ENCODE data around the gene ISM1. TPM values are rescaled to one million over a fixed set of nuclear protein-coding genes. Genes with fewer than 3 reads are reported as not detected.

ISM1 gene
- total and polyA plus RNA-seq, 2 donors (not counting 3 experiments of a cell fraction or from before 2014, with no cell fraction given), result not detected

GRCh38 chr20:13216533-13216932 lies 4.5 kb upstream of the ISM1 start:
- intact Hi-C loops (cut with micrococcal nuclease), result no loop called here
- no peaks in the 10 kb centered on the region for H3K9me1 ChIP-seq (replicated peaks; ENCODE audit: control insufficient read depth, extremely low read depth, insufficient read depth, low read length)
- H2AFZ ChIP-seq (ENCODE audit: low read depth, low read length), result no peak overlapping the region
- no peaks in the 10 kb centered on the region for H3K36me3 ChIP-seq (ENCODE audit: control insufficient read depth in 2 of 2, extremely low read depth in 1 of 2, insufficient read depth in 2 of 2, low read length in 2 of 2)
- no peaks in the 10 kb centered on the region for H4K20me1 ChIP-seq (replicated peaks; ENCODE audit: control insufficient read depth, extremely low read depth, insufficient read depth, low read length)
- no peaks in the 10 kb centered on the region for H3K79me2 ChIP-seq (ENCODE audit: control insufficient read depth, insufficient read depth, low read length)
- no peak overlapping the region for H3K4me3 ChIP-seq (replicated peaks in 1 of 3; ENCODE audit: insufficient read depth in 1 of 3, low read depth in 1 of 3, low read length in 3 of 3)
- H3K27me3 ChIP-seq (ENCODE audit: control insufficient read depth in 2 of 2, insufficient read depth in 2 of 2, low read length in 2 of 2), result peaks cover 51 to 83% of the 10 kb centered on the region in 2 experiments
- CTCF ChIA-PET, result interaction anchor here (0.5 kb wide), 1 partner anchor 10 kb away, joined by 3 read pairs; no protein-coding TSS in a partner anchor
- no peak overlapping the region for H3K4me2 ChIP-seq (ENCODE audit: insufficient read depth, low read length)
- H3K9ac ChIP-seq (replicated peaks; ENCODE audit: extremely low read depth, insufficient read depth, low read length), result no peak overlapping the region
- no peaks in the 10 kb centered on the region for H3K4me1 ChIP-seq (ENCODE audit: control insufficient read depth, extremely low read depth, insufficient read depth, low read length)
- H3K9me3 ChIP-seq (replicated peaks; ENCODE audit: control insufficient read depth, insufficient read depth, low read length), result no peaks in the 10 kb centered on the region
- POLR2A ChIA-PET, result no interaction called here
- TF ChIP-seq EZH2 (IDR thresholded peaks at IDR 0.05; ENCODE audit: borderline replicate concordance, low read depth, low read length, severe bottlenecking), result no peak
- TF ChIP-seq FOS (IDR thresholded peaks at IDR 0.05; ENCODE audit: borderline replicate concordance, insufficient read depth, low read length), result no peak
- no peak for TF ChIP-seq JUN (IDR thresholded peaks at IDR 0.05; ENCODE audit: borderline replicate concordance, insufficient read depth, insufficient read length, low read depth)
- no peak for TF ChIP-seq MYC (IDR thresholded peaks at IDR 0.05; ENCODE audit: low read depth, low read length)
- dilution Hi-C loops (cut with MboI; ENCODE audit: extremely low pct_ligation_motif_present, low sequenced_read_pairs), result no loop called here
- FAIRE-seq (no peak), DNase-seq (ENCODE audit: low read depth, low spot score) (no peak)
- BruUV-seq (replicated peaks), result no TSS peak
- H3K27ac ChIP-seq (ENCODE audit: insufficient read depth, low read depth, low read length), result no peak overlapping the region

DNA sequence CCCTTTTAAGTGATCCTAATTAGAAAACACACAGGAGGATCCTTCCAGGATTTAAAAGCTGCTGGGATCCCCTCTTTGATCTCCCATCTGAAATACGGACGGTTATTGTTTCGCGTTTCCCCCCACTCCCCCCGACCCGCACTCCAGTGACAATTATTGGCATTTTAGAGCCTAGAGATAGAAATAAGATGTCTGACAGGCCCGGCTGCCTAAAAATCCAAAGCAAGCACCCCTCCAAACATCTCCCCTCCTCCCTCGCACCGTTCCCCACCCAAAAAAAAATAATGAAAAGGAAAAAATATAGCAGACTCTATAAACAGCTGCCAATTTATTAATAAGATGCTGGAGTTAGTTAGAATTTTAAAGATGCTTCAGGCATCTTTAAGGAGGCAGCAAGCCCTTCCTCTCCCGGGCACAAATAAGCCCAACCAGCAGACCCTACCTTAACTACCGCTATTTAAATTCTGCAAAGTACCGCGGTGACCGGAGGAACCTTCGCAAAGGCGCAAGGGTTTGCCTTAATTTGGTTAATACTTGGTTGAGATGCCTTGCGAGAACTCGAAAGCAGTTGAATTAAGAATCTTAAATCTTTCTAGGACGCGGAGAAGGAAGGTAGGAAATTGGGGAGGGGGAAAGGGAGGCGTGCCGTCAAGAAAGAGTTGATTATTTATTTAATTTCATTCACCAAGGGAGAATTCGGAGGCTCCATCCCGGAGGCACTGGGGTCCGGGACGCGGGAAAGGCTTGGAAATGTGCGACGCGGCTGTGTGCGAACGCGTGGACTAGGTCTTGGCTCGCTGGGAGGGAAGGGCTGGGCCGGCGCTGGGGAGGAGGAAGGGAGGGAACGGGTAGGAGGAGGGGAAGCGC lies 1.5 kb upstream of the ISM1 start:
- peak overlapping the region; percentile 59 for H2AFZ ChIP-seq (ENCODE audit: low read depth, low read length)
- H3K27me3 ChIP-seq (ENCODE audit: control insufficient read depth in 2 of 2, insufficient read depth in 2 of 2, low read length in 2 of 2), result peaks cover 58 to 89% of the 10 kb centered on the region in 2 experiments
- H3K4me2 ChIP-seq (ENCODE audit: insufficient read depth, low read length), result no peak overlapping the region
- H3K9ac ChIP-seq (replicated peaks; ENCODE audit: extremely low read depth, insufficient read depth, low read length), result no peak overlapping the region
- no peak overlapping the region for H3K27ac ChIP-seq (ENCODE audit: insufficient read depth, low read depth, low read length)
- ChIA-PET POLR2A (no interaction called here), CTCF (no interaction called here)
- dilution Hi-C loops (cut with MboI; ENCODE audit: extremely low pct_ligation_motif_present, low sequenced_read_pairs), result no loop called here
- TF ChIP-seq JUN (IDR thresholded peaks at IDR 0.05; ENCODE audit: borderline replicate concordance, insufficient read depth, insufficient read length, low read depth) (no peak), EZH2 (IDR thresholded peaks at IDR 0.05; ENCODE audit: borderline replicate concordance, low read depth, low read length, severe bottlenecking) (peak; percentile 85)
- no peaks in the 10 kb centered on the region for H3K36me3 ChIP-seq (ENCODE audit: control insufficient read depth in 2 of 2, extremely low read depth in 1 of 2, insufficient read depth in 2 of 2, low read length in 2 of 2)
- H4K20me1 ChIP-seq (replicated peaks; ENCODE audit: control insufficient read depth, extremely low read depth, insufficient read depth, low read length), result no peaks in the 10 kb centered on the region
- no peaks in the 10 kb centered on the region for H3K9me3 ChIP-seq (replicated peaks; ENCODE audit: control insufficient read depth, insufficient read depth, low read length)
- no peaks in the 10 kb centered on the region for H3K9me1 ChIP-seq (replicated peaks; ENCODE audit: control insufficient read depth, extremely low read depth, insufficient read depth, low read length)
- intact Hi-C loops (cut with micrococcal nuclease), result loop anchor here (1.0 to 5.0 kb wide), 3 partner anchors 51 to 1327 kb away; no protein-coding TSS in a partner anchor
- H3K79me2 ChIP-seq (ENCODE audit: control insufficient read depth, insufficient read depth, low read length), result no peaks in the 10 kb centered on the region
- DNase-seq (ENCODE audit: low read depth, low spot score) (no peak), FAIRE-seq (peak; percentile 18)
- BruUV-seq (replicated peaks), result no TSS peak
- H3K4me3 ChIP-seq (replicated peaks in 1 of 3; ENCODE audit: insufficient read depth in 1 of 3, low read depth in 1 of 3, low read length in 3 of 3), result no peak overlapping the region
- no peaks in the 10 kb centered on the region for H3K4me1 ChIP-seq (ENCODE audit: control insufficient read depth, extremely low read depth, insufficient read depth, low read length)

All from endothelial cell of umbilical vein (primary cell).